IPS-15b (cell line): ENCODE results near the gene JAML.

Source experiments
- H3K27me3 ChIP-seq: one replicate; pipeline ENCODE4 v1.6.1; 2013; ENCODE audit warnings: low read length; ENCODE audit not compliant: control insufficient read depth, insufficient read depth
- H3K36me3 ChIP-seq: one replicate; pipeline ENCODE4 v1.6.1; 2013; ENCODE audit warnings: low read length; ENCODE audit not compliant: control insufficient read depth, insufficient read depth
- H3K4me1 ChIP-seq: one replicate; pipeline ENCODE4 v1.6.1; 2013; ENCODE audit warnings: mild to moderate bottlenecking, low read length; ENCODE audit not compliant: control insufficient read depth, insufficient read depth
- H3K4me3 ChIP-seq: one replicate; pipeline ENCODE4 v1.5.1; 2013; ENCODE audit warnings: low read depth, low read length
- H3K9ac ChIP-seq: one replicate; pipeline ENCODE4 v1.6.1; 2013; ENCODE audit warnings: low read depth, mild to moderate bottlenecking, low read length
- H3K9me3 ChIP-seq: one replicate; pipeline ENCODE4 v1.6.1; 2013; ENCODE audit warnings: mild to moderate bottlenecking, low read length; ENCODE audit not compliant: control insufficient read depth, insufficient read depth

The JAML gene

DNA sequence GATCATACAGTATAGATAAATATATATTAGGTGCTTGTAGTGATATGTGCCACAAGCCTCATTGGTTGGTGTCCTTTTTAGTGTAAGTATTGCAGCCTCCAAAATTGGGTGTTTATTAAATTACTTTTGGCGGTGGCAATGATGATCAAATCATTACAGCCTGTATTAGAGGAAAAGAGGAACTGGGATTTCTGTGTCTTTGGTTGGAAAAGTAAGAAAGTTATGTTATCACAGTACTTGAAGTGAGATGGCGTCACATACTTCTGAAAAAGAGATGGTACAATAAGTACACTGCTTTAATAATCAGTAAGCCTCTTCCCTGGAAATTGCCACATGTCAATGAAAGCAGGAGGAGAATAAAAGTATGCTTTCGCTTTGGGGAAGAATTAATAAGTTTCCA, 27.9 kb upstream of the JAML start:
- no peaks in the 10 kb centered on the region for H3K4me1 ChIP-seq
- H3K9me3 ChIP-seq: no peaks in the 10 kb centered on the region
- no peak overlapping the region for H3K9ac ChIP-seq
- H3K27me3 ChIP-seq: no peaks in the 10 kb centered on the region
- H3K36me3 ChIP-seq: no peaks in the 10 kb centered on the region
- peak overlapping the region; percentile 90 for H3K4me3 ChIP-seq

GRCh38 chr11:118251858-118252652, 27.2 kb upstream of the JAML start, which contains the start of gene MPZL3:
MPZL3 (minus strand) TSS chr11:118252365; CDS start chr11:118252294, 71 bp downstream.
- peak within 1 kb of the TSS; percentile 99 for H3K9ac ChIP-seq
- no peaks in the 10 kb centered on the region for H3K4me1 ChIP-seq
- H3K27me3 ChIP-seq: no peaks in the 10 kb centered on the region
- H3K36me3 ChIP-seq: no peaks in the 10 kb centered on the region
- H3K4me3 ChIP-seq: peak within 1 kb of the TSS; percentile 90
- no peaks in the 10 kb centered on the region for H3K9me3 ChIP-seq

- H3K9me3 ChIP-seq: no peaks in the 10 kb centered on the region
- H3K4me1 ChIP-seq: no peaks in the 10 kb centered on the region
- H3K36me3 ChIP-seq: no peaks in the 10 kb centered on the region
- no peak overlapping the region for H3K9ac ChIP-seq
- H3K27me3 ChIP-seq: peaks cover 2% of the 10 kb centered on the region
- no peak overlapping the region for H3K4me3 ChIP-seq
These were observed 22.2 kb upstream of the JAML start for GRCh38 chr11:118247041-118247440.

DNA sequence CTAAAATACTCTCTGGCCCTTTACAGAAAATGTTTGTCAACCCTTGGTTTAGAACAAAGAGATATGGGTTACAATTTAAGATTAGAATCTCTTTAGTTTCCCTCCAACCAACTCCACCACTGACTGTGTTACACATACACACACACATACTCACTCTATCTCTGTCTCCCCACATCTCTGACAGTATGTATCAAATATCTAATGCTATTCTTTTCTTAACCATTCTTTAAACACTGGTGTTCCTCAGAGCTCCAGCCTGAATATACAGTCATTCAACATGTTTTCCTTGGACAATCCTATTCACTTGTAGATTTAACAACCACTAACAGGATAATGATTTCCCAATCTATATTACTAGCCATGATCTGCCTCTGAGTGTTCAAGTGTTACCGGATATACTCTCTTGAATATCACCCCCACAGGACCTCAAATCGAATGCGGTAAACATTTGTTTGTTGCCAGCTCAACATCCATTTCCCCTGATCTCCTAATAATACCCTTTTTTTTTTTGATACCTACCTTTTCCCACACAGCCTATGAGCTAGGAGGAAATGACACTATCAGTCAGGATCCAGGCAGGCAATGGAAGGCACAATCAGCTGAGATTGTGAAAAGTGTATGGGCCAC, 21.2 kb upstream of the JAML start:
- Histone ChIP-seq H3K4me3 (no peak overlapping the region), H3K36me3 (no peaks in the 10 kb centered on the region), H3K4me1 (no peaks in the 10 kb centered on the region), H3K27me3 (peaks cover 2% of the 10 kb centered on the region), H3K9me3 (no peaks in the 10 kb centered on the region), H3K9ac (no peak overlapping the region)

GRCh38 chr11:118243993-118244762, 19.4 kb upstream of the JAML start:
- peaks cover 2% of the 10 kb centered on the region for H3K27me3 ChIP-seq
- no peaks in the 10 kb centered on the region for H3K4me1 ChIP-seq

GRCh38 chr11:118243161-118243560, 18.4 kb upstream of the JAML start:
- Histone ChIP-seq H3K4me3 (no peak overlapping the region), H3K9me3 (no peaks in the 10 kb centered on the region), H3K4me1 (no peaks in the 10 kb centered on the region), H3K9ac (no peak overlapping the region), H3K27me3 (peaks cover 2% of the 10 kb centered on the region), H3K36me3 (no peaks in the 10 kb centered on the region)

More at GRCh38 chr11:118243993-118244762, 19.4 kb upstream of the JAML start:
- no peak overlapping the region for H3K4me3 ChIP-seq
- H3K9ac ChIP-seq: no peak overlapping the region
- H3K9me3 ChIP-seq: no peaks in the 10 kb centered on the region
- H3K36me3 ChIP-seq: no peaks in the 10 kb centered on the region

- Histone ChIP-seq H3K36me3 (no peaks in the 10 kb centered on the region), H3K4me1 (no peaks in the 10 kb centered on the region), H3K9ac (no peak overlapping the region), H3K4me3 (no peak overlapping the region), H3K9me3 (no peaks in the 10 kb centered on the region), H3K27me3 (peaks cover 2% of the 10 kb centered on the region)
These were observed 16.9 kb upstream of the JAML start for GRCh38 chr11:118241764-118242098.

GRCh38 chr11:118240999-118241763, 16.4 kb upstream of the JAML start:
- no peaks in the 10 kb centered on the region for H3K4me1 ChIP-seq
- H3K9me3 ChIP-seq: no peaks in the 10 kb centered on the region
- no peaks in the 10 kb centered on the region for H3K36me3 ChIP-seq
- H3K27me3 ChIP-seq: peaks cover 2% of the 10 kb centered on the region
- H3K4me3 ChIP-seq: no peak overlapping the region
- H3K9ac ChIP-seq: no peak overlapping the region

DNA sequence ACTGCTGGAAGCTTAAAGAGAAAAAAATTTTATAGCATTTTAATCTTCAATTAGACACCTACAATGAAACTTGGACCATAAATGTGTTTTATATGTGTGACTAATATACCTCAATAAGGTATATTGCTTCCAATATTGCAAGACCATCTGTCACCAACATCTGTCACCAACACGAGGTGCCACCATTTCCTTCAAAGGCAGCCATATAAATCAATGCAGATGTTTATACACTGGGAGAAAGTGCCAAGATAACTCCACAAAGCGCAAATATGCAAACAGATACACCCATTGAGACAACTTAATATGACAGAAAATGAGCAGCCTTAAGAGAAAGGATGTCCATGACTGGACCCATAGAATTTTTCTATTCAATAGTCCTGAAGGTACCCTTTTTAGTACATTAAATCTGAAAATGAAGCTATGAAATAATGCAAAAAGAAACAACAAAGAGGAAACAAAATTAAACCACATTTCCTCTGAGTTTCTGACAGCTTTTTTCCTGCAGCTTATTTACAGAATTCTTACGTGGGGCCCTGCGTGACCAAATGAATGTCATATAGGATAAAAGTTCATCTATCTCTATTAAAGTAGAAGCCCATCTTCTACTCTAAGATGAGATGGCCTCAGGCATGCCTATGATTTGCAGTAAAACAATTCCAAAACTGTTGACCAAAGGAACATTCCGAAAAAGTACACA, 14.8 kb upstream of the JAML start:
- H3K9me3 ChIP-seq: no peaks in the 10 kb centered on the region
- H3K27me3 ChIP-seq: no peaks in the 10 kb centered on the region
- H3K36me3 ChIP-seq: no peaks in the 10 kb centered on the region
- H3K9ac ChIP-seq: no peak overlapping the region
- no peak overlapping the region for H3K4me3 ChIP-seq
- H3K4me1 ChIP-seq: no peaks in the 10 kb centered on the region

DNA sequence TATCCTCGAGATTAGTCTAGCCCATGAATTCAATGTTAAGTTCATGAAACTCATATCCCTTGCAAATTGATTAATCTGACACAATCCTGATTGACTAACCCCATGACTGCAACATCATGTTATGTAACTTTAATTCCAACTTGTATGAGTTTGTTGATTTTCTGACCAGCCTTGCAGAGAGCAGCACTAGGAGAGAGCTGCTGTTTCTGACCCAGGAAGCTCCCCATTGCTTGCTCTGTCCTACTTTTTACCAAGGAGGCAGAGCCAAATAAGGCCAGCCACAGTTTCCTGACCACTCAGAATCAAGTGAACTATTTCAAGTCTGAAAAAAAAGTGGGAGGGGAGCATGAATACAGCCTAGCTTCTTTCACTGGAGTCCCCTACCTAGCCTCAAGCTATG, 14.1 kb upstream of the JAML start:
- H3K36me3 ChIP-seq: no peaks in the 10 kb centered on the region
- no peaks in the 10 kb centered on the region for H3K27me3 ChIP-seq
- H3K4me1 ChIP-seq: no peaks in the 10 kb centered on the region
- H3K9ac ChIP-seq: no peak overlapping the region
- no peak overlapping the region for H3K4me3 ChIP-seq
- no peaks in the 10 kb centered on the region for H3K9me3 ChIP-seq

DNA sequence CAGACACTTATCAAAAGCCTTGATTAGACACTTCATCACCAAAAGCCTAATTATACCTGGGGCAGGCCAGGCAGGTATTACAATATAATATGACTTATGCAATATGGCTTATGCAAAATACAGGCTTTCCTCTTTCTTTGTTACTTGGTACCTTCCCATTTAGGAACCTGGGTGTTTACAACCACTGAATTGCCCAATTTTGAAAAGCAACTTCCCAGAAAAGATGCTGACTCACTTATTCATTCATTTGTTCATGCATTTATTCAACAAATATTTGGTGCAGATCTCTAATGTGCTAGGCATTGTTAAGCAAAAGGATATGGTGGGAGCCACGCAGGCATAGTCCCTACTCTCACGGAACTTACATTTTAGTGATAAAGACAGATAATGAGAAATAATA, 13.6 kb upstream of the JAML start:
- H3K9ac ChIP-seq: no peak overlapping the region

More for the DNA sequence above, 13.6 kb upstream of the JAML start:
- no peaks in the 10 kb centered on the region for H3K4me1 ChIP-seq
- H3K27me3 ChIP-seq: no peaks in the 10 kb centered on the region
- no peak overlapping the region for H3K4me3 ChIP-seq
- no peaks in the 10 kb centered on the region for H3K36me3 ChIP-seq
- H3K9me3 ChIP-seq: no peaks in the 10 kb centered on the region
